ENCODE data around the gene GLYATL1B. TPM values are rescaled to one million over a fixed set of nuclear protein-coding genes. Genes with fewer than 3 reads are reported as not detected.
"Not testable (repeated sequence)": the region's sequence is repeated elsewhere in the genome, so short reads cannot be mapped to it uniquely, and the experiment has no call there.

Gene GLYATL1B
- polyA plus RNA-seq, 1 donor (not counting 4 experiments of a cell fraction or from before 2014, with no cell fraction given) = not detected

- FAIRE-seq = peak; percentile 67
- dilution Hi-C loops (cut with MboI; ENCODE audit: extremely low pct_ligation_motif_present, low sequenced_read_pairs) = no loop called here
Observed at GRCh38 chr11:59053387-59053786, 32.7 kb upstream of the GLYATL1B start.

GRCh38 chr11:59058120-59059033 is 27.7 kb upstream of the GLYATL1B start:
- H4K20me1 ChIP-seq (ENCODE audit: control insufficient read depth, extremely low read depth, insufficient read depth, low read length); H3K36me3 ChIP-seq (ENCODE audit: control insufficient read depth in 2 of 2, extremely low read depth in 1 of 2, insufficient read depth in 2 of 2, low read length in 2 of 2); H3K9me1 ChIP-seq (ENCODE audit: control insufficient read depth, extremely low read depth, insufficient read depth, low read length); H3K27ac ChIP-seq (ENCODE audit: control insufficient read depth, insufficient read depth, low read length); H3K9me3 ChIP-seq (ENCODE audit: control insufficient read depth, low read depth, low read length); dilution Hi-C loops (cut with MboI; ENCODE audit: extremely low pct_ligation_motif_present, low sequenced_read_pairs); H3K79me2 ChIP-seq (ENCODE audit: control insufficient read depth, insufficient read depth, low read length); H3K9ac ChIP-seq (ENCODE audit: control insufficient read depth, extremely low read depth, insufficient read depth, low read length); H3K4me1 ChIP-seq (ENCODE audit: control insufficient read depth, extremely low read depth, insufficient read depth, low read length): not testable (repeated sequence)
- peak overlapping the region; percentile 90 for H3K4me2 ChIP-seq (ENCODE audit: control insufficient read depth, extremely low read depth, insufficient read depth, low read depth, low read length)
- FAIRE-seq = peak; percentile 95
- peak; percentile 65 for DNase-seq (ENCODE audit: low read depth, low spot score)
- peak; percentile 91 to 98 (median 95) for TF ChIP-seq CTCF (optimal IDR thresholded peaks at IDR 0.05 in 1 of 3, IDR thresholded peaks at IDR 0.05 in 1 of 3, conservative IDR thresholded peaks at IDR 0.05 in 1 of 3; ENCODE audit: extremely low read depth in 1 of 3, insufficient read depth in 2 of 3, low read length in 3 of 3)
- peak overlapping the region; percentile 87 for H2AFZ ChIP-seq (ENCODE audit: control insufficient read depth, low read length)
- H3K27me3 ChIP-seq (ENCODE audit: control insufficient read depth, extremely low read depth, insufficient read depth, low read length) = peaks cover 12% of the 10 kb centered on the region
- peak overlapping the region; percentile 9 to 65 (median 60) for H3K4me3 ChIP-seq (ENCODE audit: control insufficient read depth in 2 of 3, extremely low read depth in 1 of 3, insufficient read depth in 2 of 3, low read depth in 1 of 3, low read length in 3 of 3)

More at GRCh38 chr11:59053387-59053786, 32.7 kb upstream of the GLYATL1B start:
- Histone ChIP-seq H3K4me2 (ENCODE audit: control insufficient read depth, extremely low read depth, insufficient read depth, low read depth, low read length) (no peak overlapping the region), H3K9me1 (ENCODE audit: control insufficient read depth, extremely low read depth, insufficient read depth, low read length) (no peaks in the 10 kb centered on the region), H4K20me1 (ENCODE audit: control insufficient read depth, extremely low read depth, insufficient read depth, low read length) (no peaks in the 10 kb centered on the region), H3K9ac (ENCODE audit: control insufficient read depth, extremely low read depth, insufficient read depth, low read length) (no peak overlapping the region), H3K27ac (ENCODE audit: control insufficient read depth, insufficient read depth, low read length) (no peak overlapping the region), H3K27me3 (ENCODE audit: control insufficient read depth, extremely low read depth, insufficient read depth, low read length) (no peaks in the 10 kb centered on the region), H2AFZ (ENCODE audit: control insufficient read depth, low read length) (no peak overlapping the region), H3K4me1 (ENCODE audit: control insufficient read depth, extremely low read depth, insufficient read depth, low read length) (no peaks in the 10 kb centered on the region), H3K4me3 (ENCODE audit: control insufficient read depth in 2 of 3, extremely low read depth in 1 of 3, insufficient read depth in 2 of 3, low read depth in 1 of 3, low read length in 3 of 3) (no peak overlapping the region), H3K36me3 (ENCODE audit: control insufficient read depth in 2 of 2, extremely low read depth in 1 of 2, insufficient read depth in 2 of 2, low read length in 2 of 2) (no peaks in the 10 kb centered on the region), H3K79me2 (ENCODE audit: control insufficient read depth, insufficient read depth, low read length) (no peaks in the 10 kb centered on the region), H3K9me3 (ENCODE audit: control insufficient read depth, low read depth, low read length) (no peaks in the 10 kb centered on the region)
- peak; percentile 23 for DNase-seq (ENCODE audit: low read depth, low spot score)
- TF ChIP-seq CTCF (optimal IDR thresholded peaks at IDR 0.05 in 1 of 3, IDR thresholded peaks at IDR 0.05 in 1 of 3, conservative IDR thresholded peaks at IDR 0.05 in 1 of 3; ENCODE audit: extremely low read depth in 1 of 3, insufficient read depth in 2 of 3, low read length in 3 of 3) (peak; percentile 56 to 73 (median 69)), EZH2 (IDR thresholded peaks at IDR 0.05; ENCODE audit: low read length) (no peak)

- H3K27me3 ChIP-seq (ENCODE audit: control insufficient read depth, extremely low read depth, insufficient read depth, low read length) = peaks cover 17% of the 10 kb centered on the region
- FAIRE-seq; H3K4me1 ChIP-seq (ENCODE audit: control insufficient read depth, extremely low read depth, insufficient read depth, low read length); H2AFZ ChIP-seq (ENCODE audit: control insufficient read depth, low read length); dilution Hi-C loops (cut with MboI; ENCODE audit: extremely low pct_ligation_motif_present, low sequenced_read_pairs); H3K9me3 ChIP-seq (ENCODE audit: control insufficient read depth, low read depth, low read length); H3K27ac ChIP-seq (ENCODE audit: control insufficient read depth, insufficient read depth, low read length); H4K20me1 ChIP-seq (ENCODE audit: control insufficient read depth, extremely low read depth, insufficient read depth, low read length); H3K9ac ChIP-seq (ENCODE audit: control insufficient read depth, extremely low read depth, insufficient read depth, low read length); H3K9me1 ChIP-seq (ENCODE audit: control insufficient read depth, extremely low read depth, insufficient read depth, low read length); H3K4me3 ChIP-seq (ENCODE audit: control insufficient read depth in 2 of 3, extremely low read depth in 1 of 3, insufficient read depth in 2 of 3, low read depth in 1 of 3, low read length in 3 of 3); DNase-seq (ENCODE audit: low read depth, low spot score); H3K79me2 ChIP-seq (ENCODE audit: control insufficient read depth, insufficient read depth, low read length); H3K36me3 ChIP-seq (ENCODE audit: control insufficient read depth in 2 of 2, extremely low read depth in 1 of 2, insufficient read depth in 2 of 2, low read length in 2 of 2); H3K4me2 ChIP-seq (ENCODE audit: control insufficient read depth, extremely low read depth, insufficient read depth, low read depth, low read length): not testable (repeated sequence)
Observed at GRCh38 chr11:59060096-59060495, 26.0 kb upstream of the GLYATL1B start.

Data from keratinocyte (primary cell).